Measurements from ENCODE around the gene SERPINA10. TPM values are rescaled to one million over a fixed set of nuclear protein-coding genes. Genes with fewer than 3 reads are reported as not detected.

Gene SERPINA10
- total and polyA plus RNA-seq, 12 donors, result 0.13 TPM; not detected in 11

- DNase-seq, result no peak
- intact Hi-C loops (cut with DNase I), result no loop called here
- Histone ChIP-seq H3K9me3 (replicated peaks in 1 of 3) (peaks cover 0 to 6% (median 0%) of the 10 kb centered on the region in 3 donors), H3K4me3 (no peak overlapping the region), H3K27me3 (no peaks in the 10 kb centered on the region), H3K36me3 (replicated peaks in 1 of 2) (no peaks in the 10 kb centered on the region), H3K27ac (no peak overlapping the region), H3K4me1 (replicated peaks in 1 of 2) (no peaks in the 10 kb centered on the region)
- TF ChIP-seq CTCF (IDR thresholded peaks at IDR 0.05) (no peak), POLR2A (IDR thresholded peaks at IDR 0.05) (no peak)
- WGBS, 4 donors, result 68 to 87% (median 77%) methylated on average over 2 of the region's 2 CpGs
Measured at GRCh38 chr14:94314890-94315289, 21.8 kb upstream of the SERPINA10 start.

- intact Hi-C loops (cut with DNase I), result no loop called here
- no peak for TF ChIP-seq POLR2A (IDR thresholded peaks at IDR 0.05)
- no peaks in the 10 kb centered on the region for H3K27me3 ChIP-seq
- H3K4me1 ChIP-seq (replicated peaks in 1 of 2), result no peaks in the 10 kb centered on the region
- H3K36me3 ChIP-seq (replicated peaks in 1 of 2), result no peaks in the 10 kb centered on the region
- peaks cover 0 to 6% (median 0%) of the 10 kb centered on the region in 3 donors for H3K9me3 ChIP-seq (replicated peaks in 1 of 3)
- H3K27ac ChIP-seq, result no peak overlapping the region
- no peak overlapping the region for H3K4me3 ChIP-seq
- 75 to 93% (median 83%) methylated on average over 5 to 8 of the region's 8 CpGs for WGBS, 4 donors
- peak in 1 of 7 donors; percentile 24 for DNase-seq
Measured at GRCh38 chr14:94313991-94314655, 21.1 kb upstream of the SERPINA10 start.

- intact Hi-C loops (cut with DNase I), result no loop called here
- 77 to 83% (median 79%) methylated on average over 6 of the region's 6 CpGs for WGBS, 4 donors
- no peak overlapping the region for H3K4me3 ChIP-seq
- H3K4me1 ChIP-seq (replicated peaks in 1 of 2), result no peaks in the 10 kb centered on the region
- no peak for TF ChIP-seq CTCF (IDR thresholded peaks at IDR 0.05)
- no peak for TF ChIP-seq POLR2A (IDR thresholded peaks at IDR 0.05)
- peaks cover 0 to 6% (median 0%) of the 10 kb centered on the region in 3 donors for H3K9me3 ChIP-seq (replicated peaks in 1 of 3)
- H3K27ac ChIP-seq, result no peak overlapping the region
- DNase-seq, result peak in 1 of 7 donors; percentile 9
- H3K36me3 ChIP-seq (replicated peaks in 1 of 2), result no peaks in the 10 kb centered on the region
- no peaks in the 10 kb centered on the region for H3K27me3 ChIP-seq
Measured at GRCh38 chr14:94312481-94313246, 19.6 kb upstream of the SERPINA10 start.

- intact Hi-C loops (cut with DNase I), result no loop called here
- no peaks in the 10 kb centered on the region for H3K9me3 ChIP-seq (replicated peaks in 1 of 3)
Measured at GRCh38 chr14:94310248-94310647, 17.2 kb upstream of the SERPINA10 start.

More at GRCh38 chr14:94310248-94310647, 17.2 kb upstream of the SERPINA10 start:
- 83 to 89% (median 84%) methylated on average over 3 of the region's 3 CpGs; no CpG with 5 or more reads in 1 of the 4 donors for WGBS, 4 donors
- Histone ChIP-seq H3K4me1 (replicated peaks in 1 of 2) (no peaks in the 10 kb centered on the region), H3K36me3 (replicated peaks in 1 of 2) (no peaks in the 10 kb centered on the region), H3K4me3 (no peak overlapping the region), H3K27me3 (no peaks in the 10 kb centered on the region), H3K27ac (no peak overlapping the region)
- TF ChIP-seq POLR2A (IDR thresholded peaks at IDR 0.05) (no peak), CTCF (IDR thresholded peaks at IDR 0.05) (no peak)
- peak in 1 of 7 donors; percentile 6 for DNase-seq
